Adrenal gland (tissue), 5 donors: ENCODE results near the gene CDK6.

Experiments used
- CTCF ChIP-seq, 6 experiments: fragments of 450-650 bp in 4 of 6; fragments of 200-600 bp in 2 of 6; sonication (generic) in 1 of 6; IDR thresholded peaks; 1 replicate in 5 of 6; 2 replicates in 1 of 6; pipeline versions ENCODE4 v1.5.1 to v1.8.0; 2016 to 2021; ENCODE audit warnings: antibody characterized with exemption in 6 of 6, mild to moderate bottlenecking in 2 of 6, moderate library complexity in 1 of 6
- POLR2A ChIP-seq, 2 donors: fragments of 450-650 bp; IDR thresholded peaks; one replicate each; pipeline ENCODE4 v1.6.1; 2017; ENCODE audit warnings: antibody characterized with exemption in 2 of 2, mild to moderate bottlenecking in 2 of 2, moderate library complexity in 1 of 2
- donor health status: DM: no; HTN: no; CAD: no.

- TF ChIP-seq CTCF (IDR thresholded peaks at IDR 0.05) (no peak), POLR2A (IDR thresholded peaks at IDR 0.05) (no peak)
Observed at GRCh38 chr7:92793656-92794205, 42.6 kb downstream of the CDK6 start.
